Activated naive CD4-positive, alpha-beta T cell treated with Interleukin-2 at 50 U/mL for 16 hours (primary cell): ENCODE data around the gene ZNF429.
"Not testable (repeated sequence)": the region's sequence is repeated elsewhere in the genome, so short reads cannot be mapped to it uniquely, and the experiment has no call there.

Source experiments
- DNase-seq: peaks from one replicate; pipeline ENCODE4 v3.0.0-alpha.2; 2020

ZNF429 gene

GRCh38 chr19:21505459-21506451 lies at the start of gene ZNF429:
Gene ZNF429 (plus strand): TSS chr19:21505602. CDS start chr19:21505772, 170 bp downstream.
- peak; percentile 91 for DNase-seq

GRCh38 chr19:21460686-21461085 lies 44.7 kb upstream of the ZNF429 start:
- DNase-seq, result no peak

GRCh38 chr19:21462540-21462939 lies 42.9 kb upstream of the ZNF429 start:
- DNase-seq, result no peak

- peak; percentile 15 for DNase-seq
These were observed 41.8 kb upstream of the ZNF429 start for GRCh38 chr19:21463449-21464105.

GRCh38 chr19:21466627-21467026 lies 38.8 kb upstream of the ZNF429 start:
- no peak for DNase-seq

GRCh38 chr19:21468791-21469190 lies 36.6 kb upstream of the ZNF429 start:
- DNase-seq, result no peak

- no peak for DNase-seq
These were observed 32.9 kb upstream of the ZNF429 start for GRCh38 chr19:21472507-21472906.

GRCh38 chr19:21474671-21475181 lies 30.7 kb upstream of the ZNF429 start:
- DNase-seq, result peak; percentile 74

- not testable (repeated sequence) for DNase-seq
These were observed 23.0 kb upstream of the ZNF429 start for GRCh38 chr19:21482361-21482760.

- peak; percentile 65 for DNase-seq
These were observed 22.5 kb upstream of the ZNF429 start for GRCh38 chr19:21482863-21483276.

GRCh38 chr19:21483589-21484170 lies 21.7 kb upstream of the ZNF429 start:
- DNase-seq, result peak; percentile 55

GRCh38 chr19:21484631-21485030 lies 20.8 kb upstream of the ZNF429 start:
- DNase-seq, result no peak

- DNase-seq, result no peak
These were observed 19.5 kb upstream of the ZNF429 start for GRCh38 chr19:21485926-21486325.

GRCh38 chr19:21487969-21488368 lies 17.4 kb upstream of the ZNF429 start:
- DNase-seq, result no peak

GRCh38 chr19:21491146-21491545 lies 14.3 kb upstream of the ZNF429 start:
- no peak for DNase-seq

GRCh38 chr19:21492947-21493906 lies 12.2 kb upstream of the ZNF429 start:
- DNase-seq, result no peak

GRCh38 chr19:21496876-21497275 lies 8.5 kb upstream of the ZNF429 start:
- DNase-seq, result no peak

- DNase-seq, result no peak
These were observed 6.8 kb upstream of the ZNF429 start for GRCh38 chr19:21498651-21499050.

- no peak for DNase-seq
These were observed 2.8 kb downstream of the ZNF429 start for GRCh38 chr19:21508198-21508597.

GRCh38 chr19:21511058-21511457 lies 5.7 kb downstream of the ZNF429 start:
- DNase-seq, result not testable (repeated sequence)

- DNase-seq, result not testable (repeated sequence)
These were observed 7.2 kb downstream of the ZNF429 start for GRCh38 chr19:21512609-21513008.

GRCh38 chr19:21513651-21514050 lies 8.2 kb downstream of the ZNF429 start:
- DNase-seq, result no peak
